Middle frontal gyrus (tissue), 1 donor: ENCODE measurements around the gene CEBPE.

Experiments
- DNase-seq: peaks from one replicate; pipeline ENCODE4 v3.0.0-alpha.2; 2015; ENCODE audit warnings: low spot score; ENCODE audit errors: extremely low spot score

Gene CEBPE

DNA sequence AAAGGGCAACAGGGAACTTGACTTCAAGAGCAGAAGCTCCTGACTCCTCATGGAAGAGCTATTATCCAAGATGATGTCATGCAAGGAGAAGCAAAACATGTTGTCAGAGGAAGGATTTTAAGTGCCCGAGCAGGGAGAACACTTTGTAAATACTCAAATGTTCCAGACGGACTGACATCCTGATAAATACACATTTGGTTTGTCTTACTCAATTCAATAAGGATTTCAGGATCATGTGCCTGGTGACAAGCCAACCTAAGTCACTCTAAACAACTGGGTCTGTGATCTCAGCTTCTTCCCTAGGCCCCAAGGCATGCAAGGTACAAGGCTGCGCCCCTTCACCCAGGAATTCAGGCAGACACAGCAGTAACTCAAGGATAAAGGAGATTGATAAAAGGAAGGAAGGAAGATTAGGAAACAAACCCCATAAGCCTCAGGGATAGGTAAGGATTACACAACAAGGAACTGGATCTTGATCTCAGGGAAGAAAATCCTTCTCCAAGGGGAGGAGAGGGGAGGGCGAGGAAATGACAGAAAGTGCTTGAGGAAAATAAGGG lies 26.8 kb upstream of the CEBPE start:
- DNase-seq, result no peak

DNA sequence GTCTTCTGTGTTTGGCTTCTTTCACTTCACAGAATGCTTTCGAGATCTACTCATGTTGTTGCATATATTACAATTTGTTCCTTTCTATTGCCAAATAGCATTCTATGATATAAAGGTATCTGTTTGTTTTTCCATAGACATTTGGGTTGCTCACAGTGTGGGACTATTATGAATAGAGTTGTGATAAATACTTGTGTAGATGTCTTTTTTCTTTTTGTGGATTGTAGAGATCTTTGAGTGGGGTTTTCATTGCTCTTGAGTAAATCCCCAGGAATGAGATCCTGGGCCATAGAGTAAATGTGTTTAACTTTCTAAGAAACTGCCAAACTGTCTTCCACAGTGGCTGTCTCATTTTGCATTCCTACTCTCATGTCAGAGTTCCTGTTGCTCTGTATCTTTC lies 24.9 kb upstream of the CEBPE start:
- no peak for DNase-seq

- DNase-seq, result no peak
These were observed 23.8 kb upstream of the CEBPE start for GRCh38 chr14:23142826-23143225.

DNA sequence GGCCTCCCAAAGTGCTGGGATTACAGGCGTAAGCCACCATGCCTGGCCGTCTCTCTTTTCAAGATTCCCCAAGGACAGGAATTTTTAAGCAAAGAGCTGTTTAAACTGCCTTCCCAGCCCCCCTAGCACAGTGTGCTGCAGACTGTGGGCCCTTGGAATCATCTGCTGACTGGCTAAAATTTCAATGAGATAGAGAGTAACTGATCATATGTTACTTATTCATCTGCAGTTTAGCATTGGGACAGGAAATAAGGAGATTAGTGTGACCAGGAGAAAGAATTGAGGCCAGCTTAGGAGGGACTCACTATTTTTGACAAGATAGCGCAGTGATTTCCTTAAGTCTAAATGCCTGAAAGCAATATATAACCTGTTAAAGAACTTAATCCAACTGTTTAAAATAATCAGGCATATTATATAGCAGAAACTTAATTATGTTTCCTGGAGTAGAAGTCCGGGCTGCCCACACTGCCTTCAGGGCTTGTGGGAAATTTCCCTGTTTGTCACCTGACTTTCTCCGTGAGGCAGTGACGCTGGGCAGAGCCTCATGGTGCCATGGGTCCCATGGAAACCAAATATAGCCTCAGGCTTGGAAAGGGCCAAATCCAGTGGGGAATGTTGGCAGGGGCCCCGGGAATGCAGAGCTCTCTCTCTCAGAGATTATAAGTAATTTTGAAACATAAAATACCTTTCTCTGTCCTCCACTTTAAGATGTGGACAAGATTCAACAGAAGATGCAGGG lies 22.8 kb upstream of the CEBPE start:
- no peak for DNase-seq

- no peak for DNase-seq
These were observed 21.3 kb upstream of the CEBPE start for GRCh38 chr14:23140371-23140770.

- DNase-seq, result no peak
These were observed 20.8 kb upstream of the CEBPE start for GRCh38 chr14:23139874-23140273.

DNA sequence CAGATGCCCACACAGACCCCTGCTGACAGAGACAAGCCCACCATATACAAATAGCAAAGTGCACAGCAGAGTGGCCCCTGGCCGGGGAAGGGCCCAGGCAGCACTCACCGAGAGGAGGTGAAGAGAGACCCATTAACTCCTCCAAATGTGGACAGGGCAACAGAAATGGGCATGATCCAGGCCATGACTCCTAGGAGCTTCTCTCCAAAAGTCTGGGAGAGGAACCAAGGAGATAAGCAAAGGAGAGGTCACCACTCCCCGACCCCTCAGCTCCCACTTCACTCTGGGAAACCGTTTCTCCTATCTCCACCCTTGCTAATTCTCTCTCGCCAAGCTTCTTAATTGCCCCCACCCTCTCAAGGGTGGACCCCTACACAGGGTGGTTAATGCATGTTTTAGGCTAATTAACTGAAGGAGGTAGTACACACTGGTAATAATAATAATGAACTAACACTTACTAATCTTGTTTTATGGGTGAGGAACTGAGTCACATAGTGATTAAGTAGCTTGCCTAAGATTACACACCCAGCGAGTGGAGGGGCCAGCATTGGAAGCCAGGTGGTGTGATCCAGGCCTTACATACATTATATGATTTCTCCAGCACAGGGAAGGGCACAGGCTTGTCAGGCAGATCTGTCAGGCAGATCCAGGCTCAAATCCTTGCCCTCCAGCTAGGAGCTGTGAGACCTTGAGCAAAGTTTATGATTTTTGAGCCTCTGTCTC lies 18.9 kb upstream of the CEBPE start:
- DNase-seq, result no peak

DNA sequence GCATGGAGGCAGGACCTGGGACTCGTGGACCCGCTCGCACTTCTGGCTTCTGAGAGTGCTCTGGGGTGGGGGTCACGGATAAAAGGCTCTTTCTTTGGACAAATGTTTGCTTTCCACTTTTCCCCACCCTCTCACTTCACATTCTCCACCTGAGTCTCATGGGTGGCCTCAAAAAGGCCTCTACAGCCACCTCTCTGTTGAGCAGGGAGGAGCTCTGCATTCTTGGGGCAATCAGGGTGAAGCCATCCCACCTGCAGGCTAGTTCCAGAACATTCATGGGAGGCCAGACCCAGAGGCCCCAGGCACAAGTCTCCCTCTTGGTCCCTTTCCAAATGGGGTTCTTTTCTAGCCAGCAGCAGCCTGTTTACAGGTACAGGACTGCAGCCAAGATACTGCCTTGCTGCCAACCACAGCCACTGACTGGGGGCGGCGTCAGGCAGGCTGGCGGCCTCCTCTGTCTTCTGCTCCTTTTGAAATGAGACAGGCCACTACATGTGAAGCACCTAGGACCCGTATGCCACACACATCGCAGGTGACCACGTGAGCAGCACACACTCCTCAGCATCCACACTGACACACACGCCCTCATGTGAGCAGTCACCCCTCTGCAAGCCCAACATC lies 18.2 kb upstream of the CEBPE start:
- no peak for DNase-seq

GRCh38 chr14:23136566-23137133 lies 17.6 kb upstream of the CEBPE start:
- no peak for DNase-seq

GRCh38 chr14:23132970-23133369 lies 13.9 kb upstream of the CEBPE start:
- no peak for DNase-seq

GRCh38 chr14:23131482-23131881 lies 12.4 kb upstream of the CEBPE start:
- DNase-seq, result no peak

- no peak for DNase-seq
These were observed 11.8 kb upstream of the CEBPE start for GRCh38 chr14:23130871-23131270.

GRCh38 chr14:23129759-23130316 lies 10.8 kb upstream of the CEBPE start:
- no peak for DNase-seq

DNA sequence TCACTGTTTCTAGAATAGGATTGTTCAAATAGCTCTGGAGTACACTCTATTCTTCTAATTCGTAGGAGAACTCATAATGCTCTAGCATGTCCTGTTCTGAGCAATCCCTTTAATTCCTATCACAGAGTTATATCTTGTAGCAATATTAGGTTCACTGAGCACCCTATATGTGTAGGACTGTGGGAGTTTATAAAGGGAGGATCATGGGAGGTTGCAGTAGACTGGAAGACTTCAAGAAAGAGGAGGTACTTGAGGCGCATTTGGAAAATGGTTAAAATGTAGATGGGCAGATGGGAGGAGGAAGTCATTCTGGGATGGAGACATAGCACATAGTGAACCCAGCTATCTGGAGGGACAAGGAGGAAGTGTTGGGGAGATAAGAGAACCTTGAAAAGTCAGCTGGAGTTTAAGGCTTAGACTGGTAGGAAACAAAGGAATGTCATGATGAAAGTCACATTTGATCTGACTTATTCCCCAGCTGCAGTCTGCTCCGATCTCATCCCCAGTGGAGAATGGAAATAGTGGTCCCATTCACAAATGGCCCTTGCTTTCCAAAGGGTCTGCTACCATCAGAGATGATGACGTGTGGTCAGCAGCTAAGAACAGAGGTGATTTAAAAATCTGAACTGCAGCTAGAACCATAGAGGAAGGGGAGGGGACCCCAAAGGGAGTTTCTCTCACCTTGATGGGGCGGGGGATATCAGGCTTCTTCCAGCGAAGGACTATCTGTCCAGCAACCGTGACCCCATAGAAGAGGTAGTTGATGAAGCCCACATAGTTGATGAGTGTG lies 10.1 kb upstream of the CEBPE start:
- DNase-seq, result no peak

DNA sequence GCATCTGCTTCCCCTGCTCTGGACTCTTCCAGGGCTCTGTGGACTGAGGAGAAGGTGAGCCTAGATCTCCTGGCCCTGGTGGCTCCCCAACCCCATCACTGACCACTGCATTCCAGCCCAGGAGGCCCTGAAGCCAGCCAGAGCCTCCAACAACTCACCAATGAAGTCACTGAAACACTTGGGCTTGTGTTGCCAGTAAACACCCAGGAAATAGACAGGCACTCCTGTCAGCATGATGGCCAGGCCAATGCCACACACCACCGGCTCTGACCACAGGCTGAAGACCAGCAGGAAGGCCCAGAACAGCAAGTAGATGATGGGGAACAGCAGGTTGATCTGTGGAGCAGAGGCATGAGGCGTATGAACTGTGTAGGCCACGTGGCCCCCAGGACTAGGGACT lies 8.8 kb upstream of the CEBPE start:
- no peak for DNase-seq

DNA sequence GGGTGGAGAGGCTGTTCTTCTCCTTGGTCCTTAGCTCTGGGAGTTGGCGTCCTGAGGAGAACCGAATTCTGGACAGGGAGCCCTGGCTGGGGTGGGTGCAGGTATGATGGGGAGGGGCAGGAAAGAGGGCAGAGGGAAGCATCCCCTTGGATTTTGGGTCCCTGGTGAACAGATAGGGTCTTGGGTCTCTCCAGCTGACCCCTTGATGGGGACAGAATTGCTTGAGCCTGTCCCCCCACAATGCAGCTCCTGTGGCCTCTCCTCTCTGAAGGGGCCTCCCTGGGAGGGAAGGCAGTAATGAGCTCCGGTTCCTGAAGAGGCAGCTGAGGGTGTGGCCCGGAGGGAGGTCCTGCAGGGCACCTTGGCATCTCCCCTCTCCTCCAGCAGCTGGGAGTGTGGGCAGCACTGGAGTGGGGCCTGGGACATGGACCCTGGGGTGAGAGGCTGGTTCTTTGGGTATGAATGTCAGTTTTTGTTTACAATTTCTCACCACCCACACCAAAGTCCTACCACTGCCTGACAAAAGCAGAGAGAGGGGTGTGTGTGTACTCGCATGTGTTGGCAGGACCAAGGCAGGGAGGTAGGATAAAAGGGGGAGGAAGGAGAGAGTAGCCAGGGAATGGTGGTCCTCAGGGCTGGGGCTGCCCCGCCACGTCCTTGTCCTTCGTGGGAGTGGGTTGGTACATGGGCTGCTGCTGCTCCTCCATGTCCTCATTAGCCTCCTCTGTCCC lies 7.7 kb upstream of the CEBPE start:
- no peak for DNase-seq

DNA sequence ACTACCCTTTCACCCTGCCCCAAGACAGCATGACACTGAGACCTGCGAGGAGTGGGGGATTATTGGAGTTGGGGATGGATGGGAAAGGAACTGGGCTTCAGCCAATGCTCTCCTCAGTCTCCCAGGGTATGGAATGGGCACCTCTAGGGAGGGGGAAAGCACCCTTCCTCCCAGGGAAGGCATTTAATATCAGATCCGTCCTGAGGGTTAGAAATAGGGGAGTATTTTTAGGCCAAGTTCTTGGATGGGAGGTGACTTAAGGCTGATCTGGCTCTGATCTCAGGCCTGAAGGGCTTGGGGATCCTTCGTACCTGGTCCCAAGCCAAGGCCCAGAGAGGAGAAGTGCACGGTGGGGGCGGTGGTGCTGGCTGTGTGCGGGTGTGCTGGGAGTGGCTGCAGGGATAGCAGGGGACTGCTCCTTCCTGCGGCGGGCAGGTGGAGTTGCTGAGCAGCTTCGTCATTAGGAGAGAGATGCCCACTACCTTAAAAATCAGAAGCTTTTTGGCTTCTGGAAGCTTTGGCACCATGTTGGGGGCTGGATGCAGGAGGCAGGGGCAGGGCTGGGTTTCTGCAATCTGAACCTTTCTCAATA lies 7.0 kb upstream of the CEBPE start:
- DNase-seq, result no peak

DNA sequence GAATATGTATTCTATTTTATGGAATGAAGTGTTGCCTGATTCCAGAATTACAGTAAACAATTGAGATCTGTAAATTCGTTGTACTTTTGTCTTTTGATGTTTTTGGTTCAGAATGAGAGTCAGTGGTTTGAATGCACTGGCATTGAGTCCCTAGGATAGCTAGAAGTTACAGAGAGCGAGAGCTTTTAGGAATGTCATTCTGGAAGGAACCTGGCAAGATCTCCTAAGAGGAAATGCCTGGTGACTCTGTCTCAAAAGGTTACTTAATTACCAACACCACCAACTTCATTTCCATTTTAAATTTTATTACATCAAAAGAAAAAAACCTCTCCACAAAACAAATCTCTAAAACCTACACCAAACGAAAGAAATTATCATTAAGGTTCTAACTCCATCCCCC lies 6.0 kb upstream of the CEBPE start:
- DNase-seq, result no peak

GRCh38 chr14:23124337-23124954 lies 5.4 kb upstream of the CEBPE start:
- no peak for DNase-seq
